GM21723 (cell line): ENCODE data around the gene PRR19.
"Not testable (repeated sequence)": the region's sequence is repeated elsewhere in the genome, so short reads cannot be mapped to it uniquely, and the experiment has no call there.

Experiments used
- ATAC-seq: cut with Tn5 transposase; IDR thresholded peaks from one replicate; pipeline ENCODE4 v1.9.1; 2021; ENCODE audit warnings: mild to moderate bottlenecking, moderate library complexity; ENCODE audit not compliant: unreplicated experiment

The PRR19 gene

GRCh38 chr19:42301646-42302203 lies at the start of gene PRR19:
Gene PRR19 (plus strand): TSS chr19:42302132. CDS start chr19:42309585, 7,453 bp downstream.
- no peak for ATAC-seq

DNA sequence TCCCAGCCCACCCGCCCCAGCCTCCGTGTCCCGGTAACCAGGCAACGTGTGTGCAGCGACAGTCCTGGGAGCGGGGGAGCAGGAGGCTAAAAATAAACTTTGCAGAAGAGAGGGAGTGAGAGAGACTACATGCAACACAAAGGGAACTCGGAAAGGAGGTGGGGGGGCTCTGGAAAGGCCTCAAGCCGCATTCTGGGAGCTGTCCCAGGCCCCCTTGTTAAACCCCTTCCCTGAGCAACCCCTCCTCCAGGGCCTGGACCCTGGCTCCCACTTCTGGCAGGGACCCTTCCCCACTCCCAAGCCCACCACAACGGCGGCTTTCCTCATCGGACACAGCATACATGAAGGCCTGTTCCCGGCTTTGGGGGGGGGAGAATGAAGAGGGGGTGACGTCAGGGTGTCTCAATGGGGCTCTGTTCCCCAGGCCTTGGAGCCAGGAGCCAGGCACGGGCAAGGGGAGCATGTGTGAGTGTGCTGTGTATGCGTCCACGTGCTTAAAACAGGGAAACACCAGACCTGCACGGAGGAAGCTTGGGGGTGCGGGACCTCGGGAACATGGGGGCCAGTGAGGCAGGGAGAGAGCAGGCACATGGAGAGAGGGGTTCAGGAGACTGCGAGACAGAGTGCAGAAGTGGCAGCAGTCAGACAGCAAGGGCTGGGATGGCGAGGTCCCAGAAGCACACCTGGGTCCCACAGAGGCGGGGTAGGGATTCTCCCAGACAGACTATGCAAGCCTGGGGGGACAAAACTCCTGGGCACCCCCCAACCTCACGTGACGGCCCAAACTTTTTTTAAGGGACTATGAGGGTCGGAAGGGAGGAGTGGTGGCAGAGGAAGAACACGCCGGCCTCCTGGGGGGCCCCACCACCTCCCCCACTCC lies 49.3 kb upstream of the PRR19 start:
- ATAC-seq: no peak

GRCh38 chr19:42253245-42254088 lies 48.5 kb upstream of the PRR19 start:
- ATAC-seq: peak; percentile 7

- ATAC-seq: peak; percentile 23
These were observed 47.7 kb upstream of the PRR19 start for GRCh38 chr19:42254089-42254849.

GRCh38 chr19:42254850-42255765 lies 46.8 kb upstream of the PRR19 start, which contains the start of gene ERF:
Gene ERF (minus strand): TSS chr19:42255128. CDS start chr19:42254999, 129 bp downstream.
- peak; percentile 48 for ATAC-seq

DNA sequence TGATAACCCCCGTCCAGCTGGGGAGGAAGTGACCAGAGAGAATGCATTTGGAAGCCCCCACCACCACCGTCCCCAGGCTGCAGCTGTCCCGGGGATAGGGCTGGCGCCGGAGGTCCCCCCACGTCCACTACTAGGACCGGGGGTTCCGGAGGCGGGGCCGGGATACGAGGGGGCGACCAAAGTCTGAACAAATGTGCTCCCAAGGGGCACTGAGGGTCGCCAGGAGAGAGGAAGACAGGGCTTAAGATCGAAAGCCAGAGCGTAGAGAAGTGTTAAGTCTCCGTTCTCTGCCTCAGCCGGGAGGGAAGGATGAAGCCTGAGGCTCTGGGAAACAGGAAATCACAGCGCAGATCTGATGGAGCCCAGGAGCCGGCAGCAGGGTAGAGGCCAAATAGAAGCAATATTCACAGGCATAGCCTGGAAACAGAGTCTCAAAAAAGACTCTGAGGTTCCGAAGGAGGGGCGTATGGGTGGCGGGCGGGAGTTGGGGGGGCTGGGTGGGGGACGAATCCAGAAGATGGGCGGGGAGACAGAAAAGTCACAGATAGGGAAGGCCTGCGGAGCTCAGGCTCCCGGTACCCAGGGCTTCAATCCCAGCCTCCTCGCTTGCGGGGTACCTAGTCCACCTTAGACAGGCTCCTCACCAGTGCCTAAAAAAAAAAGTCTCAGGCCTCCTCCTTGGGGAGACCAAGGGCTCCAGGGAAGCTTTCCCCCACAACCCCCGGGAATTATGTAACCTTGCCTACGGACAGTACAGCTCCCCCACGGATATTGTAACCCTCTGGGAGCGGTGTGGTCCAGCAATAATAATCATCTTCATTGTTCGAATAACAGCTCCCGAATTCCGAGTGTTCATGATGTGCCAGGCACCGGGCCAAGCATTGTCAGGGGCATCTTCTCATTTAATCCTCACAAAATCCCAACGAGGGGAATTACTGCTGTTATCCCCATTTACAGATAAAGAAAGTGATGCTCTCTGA lies 45.9 kb upstream of the PRR19 start:
- ATAC-seq: no peak

- ATAC-seq: not testable (repeated sequence)
These were observed 44.1 kb upstream of the PRR19 start for GRCh38 chr19:42257842-42258241.

DNA sequence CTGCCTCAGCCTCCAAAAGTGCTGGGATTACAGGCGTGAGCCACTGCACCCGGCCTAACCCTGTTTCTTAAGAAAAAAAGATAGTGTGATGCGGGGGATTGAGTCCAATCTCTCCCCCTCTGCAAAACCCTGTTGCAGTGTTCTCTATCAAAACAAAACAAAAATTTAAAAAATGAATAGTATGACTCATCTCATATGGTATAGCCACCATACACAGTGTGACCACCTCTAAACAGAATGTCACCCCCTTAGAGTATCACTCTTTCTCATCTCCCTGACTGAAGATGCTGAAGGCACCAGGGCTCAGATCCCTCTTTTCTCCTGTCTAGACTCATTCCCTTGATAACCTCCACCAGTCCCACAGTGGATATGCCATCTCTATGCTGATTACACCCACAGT lies 40.2 kb upstream of the PRR19 start:
- ATAC-seq: no peak

- not testable (repeated sequence) for ATAC-seq
These were observed 35.8 kb upstream of the PRR19 start for GRCh38 chr19:42266105-42266504.

DNA sequence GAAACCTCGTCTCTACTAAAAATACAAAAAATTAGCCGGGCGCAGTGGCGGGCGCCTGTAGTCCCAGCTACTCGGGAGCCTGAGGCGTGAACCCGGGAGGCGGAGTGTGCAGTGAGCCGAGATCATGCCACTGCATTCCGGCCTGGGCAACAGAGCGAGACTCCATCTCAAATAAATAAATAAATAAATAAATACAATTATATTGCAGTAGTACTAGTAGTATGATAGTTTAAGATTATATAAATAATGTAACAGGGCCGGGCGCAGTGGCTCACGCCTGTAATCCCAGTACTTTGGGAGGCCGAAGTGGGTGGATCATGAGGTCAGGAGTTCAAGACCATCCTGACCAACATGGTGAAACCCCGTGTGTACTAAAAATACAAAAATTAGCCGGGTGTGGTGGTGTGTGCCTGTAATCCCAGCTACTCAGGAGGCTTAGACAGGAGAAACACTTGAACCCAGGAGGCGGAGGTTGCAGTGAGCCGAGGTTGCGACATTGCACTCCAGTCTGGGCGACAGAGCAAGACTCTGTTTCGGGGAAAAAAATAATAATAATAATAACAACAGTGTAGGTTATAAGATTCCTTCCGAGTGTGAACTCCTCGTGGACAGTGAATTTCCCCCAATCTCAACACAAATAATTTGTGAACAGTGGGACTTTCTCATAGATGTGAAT lies 34.9 kb upstream of the PRR19 start:
- not testable (repeated sequence) for ATAC-seq

DNA sequence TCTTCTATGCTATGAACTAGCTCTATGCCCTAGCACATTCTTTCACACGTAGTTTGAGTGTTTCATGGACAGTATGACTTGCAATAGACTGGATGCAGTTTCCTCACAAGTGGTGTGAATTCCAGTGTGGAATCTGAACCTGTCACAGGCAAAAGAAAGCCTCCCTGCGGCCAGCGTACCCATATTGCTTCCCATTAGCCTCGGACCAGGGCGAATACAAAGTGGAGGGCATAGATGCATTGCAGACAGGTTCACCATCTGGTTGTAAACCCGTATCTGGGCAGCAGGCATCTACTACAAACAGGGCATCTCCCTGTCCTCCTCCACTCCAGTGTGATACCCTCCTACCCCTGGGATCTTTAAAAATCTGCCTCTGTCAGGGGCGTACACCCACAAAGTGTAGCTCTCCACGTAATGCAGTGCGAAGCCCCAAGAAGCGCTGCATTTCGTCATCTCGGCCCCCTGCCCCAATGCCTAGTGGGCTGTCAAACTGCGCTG lies 34.2 kb upstream of the PRR19 start:
- ATAC-seq: no peak

DNA sequence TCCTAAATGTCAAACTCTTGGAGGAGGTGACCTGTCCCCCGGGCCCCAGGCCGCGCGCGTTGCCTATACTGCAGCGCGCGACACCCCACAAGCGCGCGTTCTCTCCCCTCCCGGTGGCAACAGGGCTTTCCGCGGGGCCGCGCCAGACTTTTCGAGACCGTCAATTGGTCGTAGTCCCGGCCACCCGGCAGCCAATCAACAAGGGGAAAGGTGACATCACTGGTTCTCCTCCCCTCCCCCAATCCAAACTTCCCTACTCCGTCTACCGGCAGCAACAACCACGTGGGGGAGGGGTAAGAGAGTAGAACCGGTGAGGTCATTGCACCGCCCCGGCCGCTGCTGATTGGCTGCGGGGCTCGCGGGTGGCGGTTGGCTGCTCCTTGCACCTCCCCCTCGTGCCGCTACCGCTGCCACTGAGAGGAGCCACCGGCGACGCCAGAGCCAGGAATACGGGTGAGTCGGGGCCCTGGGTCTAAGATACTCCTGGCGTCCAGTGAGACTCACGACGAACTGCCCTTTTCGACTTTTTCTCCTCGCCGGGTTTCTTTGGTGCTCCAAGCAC lies 33.7 kb upstream of the PRR19 start:
- ATAC-seq: peak; percentile 61

GRCh38 chr19:42268704-42269477 lies 33.0 kb upstream of the PRR19 start, which contains the start of gene CIC:
Gene CIC (plus strand): TSS chr19:42269252. CDS start chr19:42271784, 2,532 bp downstream.
- peak; percentile 79 for ATAC-seq

DNA sequence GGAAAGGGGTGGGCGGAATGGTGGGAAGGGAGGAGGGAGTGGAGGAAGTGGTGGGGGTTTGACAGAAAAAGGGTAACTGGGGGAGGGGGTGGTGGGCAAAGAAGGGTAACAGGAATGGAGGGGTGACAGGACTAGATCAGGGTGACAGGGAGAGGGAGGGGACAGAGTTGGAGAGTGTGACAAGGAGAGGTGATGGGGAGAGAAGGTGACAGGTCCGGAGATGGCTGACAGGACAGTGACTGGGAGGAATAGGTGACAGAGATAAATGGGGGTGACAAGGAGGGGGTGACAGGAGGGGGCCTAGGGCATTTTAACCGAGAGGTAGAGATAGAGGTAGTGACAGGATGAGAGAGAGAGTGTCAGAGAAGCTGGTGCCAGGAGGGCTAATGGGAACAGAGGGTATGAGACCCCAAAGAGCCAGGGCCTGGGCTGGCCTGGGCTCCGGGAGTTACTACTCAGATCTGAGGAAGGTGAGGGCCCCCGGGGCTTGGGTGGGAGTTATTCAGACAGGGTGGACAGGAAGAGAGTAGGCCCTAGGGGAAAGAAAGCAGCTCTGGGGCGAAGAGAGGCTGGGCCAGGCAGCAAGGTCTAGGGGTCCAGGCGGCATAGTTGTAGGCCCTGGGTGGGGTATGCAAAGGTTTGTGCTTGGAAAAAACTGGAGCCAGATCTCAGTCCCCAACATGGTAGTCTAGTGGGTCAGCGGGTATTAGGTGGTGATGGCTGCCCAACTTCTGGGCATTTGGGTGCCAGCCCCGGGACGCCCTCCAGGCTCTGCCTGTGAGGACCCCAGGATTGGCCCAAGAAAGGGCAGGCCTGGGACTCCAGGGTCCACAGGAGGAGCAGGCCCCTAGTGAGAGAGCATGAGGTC lies 32.2 kb upstream of the PRR19 start:
- no peak for ATAC-seq

GRCh38 chr19:42270346-42271044 lies 31.4 kb upstream of the PRR19 start:
- no peak for ATAC-seq
